Peyer's patch (tissue), 4 donors: ENCODE data around the gene NHERF1. TPM values are rescaled to one million over a fixed set of nuclear protein-coding genes. Genes with fewer than 3 reads are reported as not detected.

ENCODE experiments used
- DNase-seq, 3 donors: peaks; one replicate each; pipeline ENCODE4 v3.0.0-alpha.2; 2017 to 2019
- H3K27ac ChIP-seq, 4 donors: fragments of 200-600 bp; sonication (generic); one replicate each; pipeline ENCODE4 v1.5.1; 2016 to 2019
- H3K27me3 ChIP-seq, 2 donors: fragments of 200-600 bp; sonication (generic); one replicate each; pipeline ENCODE4 v1.5.1; 2019
- H3K36me3 ChIP-seq, 3 donors: fragments of 200-600 bp; sonication (generic); one replicate each; pipeline ENCODE4 v1.5.1; 2016 to 2019
- H3K4me1 ChIP-seq, 4 donors: fragments of 200-600 bp; sonication (generic); one replicate each; pipeline ENCODE4 v1.5.1; 2016 to 2019
- H3K4me3 ChIP-seq, 4 donors: fragments of 200-600 bp; sonication (generic); 1 replicate in 3 of 4; 2 replicates in 1 of 4; pipeline ENCODE4 v1.5.1; 2016 to 2019; ENCODE audit warnings: mild to moderate bottlenecking in 1 of 4
- H3K9me3 ChIP-seq, 4 donors: fragments of 200-600 bp; sonication (generic); one replicate each; pipeline ENCODE4 v1.5.1; 2016 to 2019; ENCODE audit warnings: mild to moderate bottlenecking in 1 of 4
- POLR2A ChIP-seq, 2 donors: fragments of 450-650 bp; IDR thresholded peaks; one replicate each; pipeline ENCODE4 v1.5.1; 2017; ENCODE audit warnings: antibody characterized with exemption in 2 of 2, mild to moderate bottlenecking in 2 of 2, moderate library complexity in 2 of 2
- total RNA-seq, 4 donors: library from RNA; depleted of rRNA; stranded (reverse); fragments of >200 nt; gene quantifications; one replicate each; pipeline ENCODE4 v1.1.0, GENCODE V29; 2016
- TF ChIP-seq, protein P1 (sequence below), 6 experiments: fragments of 450-650 bp in 4 of 6; fragments of 200-600 bp in 2 of 6; sonication (generic) in 1 of 6; IDR thresholded peaks; one replicate each; pipeline ENCODE4 v1.5.1; 2017 to 2019; ENCODE audit warnings: antibody characterized with exemption in 6 of 6, mild to moderate bottlenecking in 3 of 6, moderate library complexity in 1 of 6

The NHERF1 gene
- total RNA-seq, 4 donors from 2014 or later, result 121 to 600 (median 488) TPM

DNA sequence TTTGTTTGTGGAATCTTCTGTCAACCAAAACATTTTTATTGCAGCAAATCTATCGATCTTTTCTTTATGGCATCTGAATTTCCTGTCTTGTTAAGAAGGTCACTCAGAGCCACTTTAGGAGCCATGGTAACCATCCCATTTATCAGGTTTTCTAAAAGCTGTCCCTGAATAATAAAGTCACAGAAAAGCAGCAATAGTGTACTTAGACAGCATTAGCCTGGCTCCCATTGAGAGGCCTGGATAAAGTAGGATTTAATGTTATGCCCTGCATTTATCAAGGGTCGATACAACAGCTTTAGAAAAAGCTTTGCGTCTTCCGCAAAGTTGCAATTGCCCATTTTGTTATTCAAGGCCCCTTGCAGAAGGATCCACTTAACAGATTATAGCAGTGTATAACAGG is 25.6 kb upstream of the NHERF1 start:
- H3K4me3 ChIP-seq, result no peak overlapping the region
- no peak for TF ChIP-seq POLR2A (IDR thresholded peaks at IDR 0.05)
- TF ChIP-seq, protein P1, sequence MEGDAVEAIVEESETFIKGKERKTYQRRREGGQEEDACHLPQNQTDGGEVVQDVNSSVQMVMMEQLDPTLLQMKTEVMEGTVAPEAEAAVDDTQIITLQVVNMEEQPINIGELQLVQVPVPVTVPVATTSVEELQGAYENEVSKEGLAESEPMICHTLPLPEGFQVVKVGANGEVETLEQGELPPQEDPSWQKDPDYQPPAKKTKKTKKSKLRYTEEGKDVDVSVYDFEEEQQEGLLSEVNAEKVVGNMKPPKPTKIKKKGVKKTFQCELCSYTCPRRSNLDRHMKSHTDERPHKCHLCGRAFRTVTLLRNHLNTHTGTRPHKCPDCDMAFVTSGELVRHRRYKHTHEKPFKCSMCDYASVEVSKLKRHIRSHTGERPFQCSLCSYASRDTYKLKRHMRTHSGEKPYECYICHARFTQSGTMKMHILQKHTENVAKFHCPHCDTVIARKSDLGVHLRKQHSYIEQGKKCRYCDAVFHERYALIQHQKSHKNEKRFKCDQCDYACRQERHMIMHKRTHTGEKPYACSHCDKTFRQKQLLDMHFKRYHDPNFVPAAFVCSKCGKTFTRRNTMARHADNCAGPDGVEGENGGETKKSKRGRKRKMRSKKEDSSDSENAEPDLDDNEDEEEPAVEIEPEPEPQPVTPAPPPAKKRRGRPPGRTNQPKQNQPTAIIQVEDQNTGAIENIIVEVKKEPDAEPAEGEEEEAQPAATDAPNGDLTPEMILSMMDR (IDR thresholded peaks at IDR 0.05), result no peak
- H3K27ac ChIP-seq, result no peak overlapping the region
- H3K4me1 ChIP-seq, result no peaks in the 10 kb centered on the region
- no peaks in the 10 kb centered on the region for H3K36me3 ChIP-seq
- no peak for DNase-seq
- H3K27me3 ChIP-seq, result no peaks in the 10 kb centered on the region
- H3K9me3 ChIP-seq, result no peaks in the 10 kb centered on the region

DNA sequence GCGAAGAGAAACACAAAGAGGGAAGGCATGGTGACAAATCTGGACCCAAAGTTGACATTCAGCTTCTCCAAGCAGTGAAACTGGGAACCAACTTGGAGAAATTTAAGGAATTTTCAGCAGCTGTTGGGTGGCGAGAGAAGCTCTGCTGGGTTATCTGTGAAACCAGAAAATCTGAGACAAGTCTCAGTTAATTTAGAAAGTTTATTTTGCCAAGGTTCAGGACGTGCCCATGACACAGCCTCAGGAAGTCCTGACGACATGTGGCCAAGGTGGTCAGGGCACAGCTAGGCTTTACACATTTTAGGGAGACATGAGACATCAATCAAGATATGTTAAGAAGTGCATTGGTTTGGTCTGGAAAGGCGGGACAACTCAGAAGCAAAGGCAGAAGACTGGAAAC is 24.5 kb upstream of the NHERF1 start:
- H3K4me3 ChIP-seq, result no peak overlapping the region
- no peaks in the 10 kb centered on the region for H3K4me1 ChIP-seq
- no peak overlapping the region for H3K27ac ChIP-seq
- H3K36me3 ChIP-seq, result no peaks in the 10 kb centered on the region
- TF ChIP-seq POLR2A (IDR thresholded peaks at IDR 0.05), result no peak
- TF ChIP-seq, protein P1 (IDR thresholded peaks at IDR 0.05), result no peak
- DNase-seq, result no peak
- no peaks in the 10 kb centered on the region for H3K9me3 ChIP-seq
- H3K27me3 ChIP-seq, result no peaks in the 10 kb centered on the region

DNA sequence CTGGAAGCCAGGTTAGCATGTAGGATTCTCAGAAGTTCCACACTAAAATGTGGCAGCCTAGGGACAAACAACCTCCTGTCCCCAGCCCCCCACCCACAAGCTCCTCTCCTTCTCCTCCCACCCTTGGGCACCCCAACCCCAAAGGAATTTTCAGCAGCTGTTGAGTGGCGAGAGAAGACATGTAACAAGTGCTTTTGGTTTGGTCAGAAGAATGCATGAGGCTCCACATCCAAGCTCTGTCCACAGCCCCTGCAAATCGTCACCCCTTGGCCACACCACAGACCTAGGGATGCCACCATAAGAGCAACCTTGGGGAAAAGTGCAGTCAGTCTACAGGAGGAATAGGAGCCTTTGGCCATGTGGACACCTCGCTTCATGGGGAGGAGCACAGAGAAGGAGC is 23.3 kb upstream of the NHERF1 start:
- H3K27ac ChIP-seq, result no peak overlapping the region
- no peak for TF ChIP-seq POLR2A (IDR thresholded peaks at IDR 0.05)
- TF ChIP-seq, protein P1 (IDR thresholded peaks at IDR 0.05), result no peak

DNA sequence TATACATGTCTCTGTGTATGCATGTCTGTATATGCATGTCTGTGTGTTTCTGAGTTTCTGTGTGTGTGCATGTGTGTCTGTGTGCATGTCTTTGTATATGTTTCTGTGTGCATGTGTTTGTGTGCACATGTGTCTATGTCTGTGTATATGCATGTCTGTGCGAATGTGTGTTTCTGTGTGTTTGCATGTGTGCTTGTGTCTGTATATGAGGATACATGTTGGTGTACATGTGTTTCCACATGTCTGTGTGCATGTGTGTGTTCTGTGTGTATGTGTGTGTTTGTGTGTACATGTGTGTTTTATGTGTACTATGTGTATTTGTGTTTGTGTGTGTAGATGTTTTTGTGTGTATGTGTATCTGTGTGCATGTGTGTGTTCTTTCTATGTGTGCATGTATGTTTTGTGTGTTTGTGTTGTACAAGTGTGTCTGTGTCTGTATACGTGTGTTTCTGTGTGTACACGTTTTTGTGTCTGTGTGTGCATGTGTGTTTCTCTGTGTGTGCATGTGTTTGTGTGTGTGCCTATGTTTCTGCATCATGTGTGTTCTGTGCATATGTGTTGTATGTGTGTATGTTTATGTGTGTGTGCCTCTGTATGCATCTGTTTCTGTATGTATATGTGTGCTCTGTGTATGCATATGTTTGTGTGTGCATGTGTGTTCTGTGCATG is 20.3 kb upstream of the NHERF1 start:
- H3K27ac ChIP-seq, result no peak overlapping the region
- H3K4me3 ChIP-seq, result no peak overlapping the region
- no peaks in the 10 kb centered on the region for H3K27me3 ChIP-seq
- H3K4me1 ChIP-seq, result peaks cover 0 to 7% (median 3%) of the 10 kb centered on the region in 4 donors
- DNase-seq, result no peak
- no peaks in the 10 kb centered on the region for H3K36me3 ChIP-seq
- no peaks in the 10 kb centered on the region for H3K9me3 ChIP-seq
- TF ChIP-seq POLR2A (IDR thresholded peaks at IDR 0.05), result no peak
- TF ChIP-seq, protein P1 (IDR thresholded peaks at IDR 0.05), result no peak

More for the DNA sequence above, 23.3 kb upstream of the NHERF1 start:
- Histone ChIP-seq H3K36me3 (no peaks in the 10 kb centered on the region), H3K27me3 (no peaks in the 10 kb centered on the region), H3K9me3 (no peaks in the 10 kb centered on the region), H3K4me1 (no peaks in the 10 kb centered on the region), H3K4me3 (no peak overlapping the region)
- DNase-seq, result no peak

DNA sequence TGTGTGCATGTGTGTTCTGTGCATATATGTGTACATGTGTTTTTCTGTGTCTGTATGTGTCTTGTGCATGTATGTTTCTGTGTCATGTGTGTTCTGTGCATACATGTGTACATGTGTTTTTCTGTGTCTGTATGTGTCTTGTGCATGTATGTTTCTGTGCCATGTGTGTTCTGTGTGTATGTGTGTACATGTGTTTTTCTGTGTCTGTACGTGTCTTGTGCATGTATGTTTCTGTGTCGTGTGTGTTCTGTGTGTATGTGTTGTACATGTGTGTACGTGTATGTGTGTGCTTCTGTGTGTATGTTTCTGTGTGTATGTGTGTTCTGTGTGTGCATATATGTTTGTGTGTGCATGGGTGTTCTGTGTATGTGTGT is 19.7 kb upstream of the NHERF1 start:
- no peaks in the 10 kb centered on the region for H3K27me3 ChIP-seq
- H3K27ac ChIP-seq, result no peak overlapping the region
- H3K36me3 ChIP-seq, result no peaks in the 10 kb centered on the region
- no peaks in the 10 kb centered on the region for H3K9me3 ChIP-seq
- peaks cover 0 to 7% (median 3%) of the 10 kb centered on the region in 4 donors for H3K4me1 ChIP-seq
- no peak for TF ChIP-seq POLR2A (IDR thresholded peaks at IDR 0.05)
- TF ChIP-seq, protein P1 (IDR thresholded peaks at IDR 0.05), result no peak
- no peak overlapping the region for H3K4me3 ChIP-seq
- no peak for DNase-seq
